Measurements from ENCODE around the gene CXorf65.
A peak's percentile ranks its signal among the peaks of the same experiment; 100 is the strongest.

Gene CXorf65

DNA sequence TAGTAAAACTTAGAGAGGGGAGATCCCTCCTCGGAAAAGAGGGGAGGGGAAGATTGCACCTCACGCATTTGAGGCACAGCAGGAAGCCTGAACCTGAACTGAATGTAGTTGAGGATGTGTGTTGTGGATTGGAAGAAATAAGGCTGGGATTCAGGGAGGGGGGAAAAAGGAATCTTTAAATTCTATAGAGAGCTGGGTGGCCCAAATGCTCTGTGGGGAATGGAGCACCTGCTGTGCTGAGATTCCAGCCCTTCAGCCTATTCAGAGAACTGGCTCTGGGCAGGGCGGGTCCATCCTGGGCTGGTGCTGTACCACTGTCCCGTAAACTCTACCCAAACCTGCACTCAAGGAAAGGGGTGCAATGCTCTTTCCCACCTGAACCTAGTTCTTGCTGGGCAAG, 6.8 kb downstream of the CXorf65 start:
- H3K4me1 Mint-ChIP-seq (ENCODE audit: low read depth in 2 of 2): peaks cover 45 to 53% of the 10 kb centered on the region in 2 donors
- peak overlapping the region in 1 of 2 donors; percentile 25 for H3K4me3 Mint-ChIP-seq

DNA sequence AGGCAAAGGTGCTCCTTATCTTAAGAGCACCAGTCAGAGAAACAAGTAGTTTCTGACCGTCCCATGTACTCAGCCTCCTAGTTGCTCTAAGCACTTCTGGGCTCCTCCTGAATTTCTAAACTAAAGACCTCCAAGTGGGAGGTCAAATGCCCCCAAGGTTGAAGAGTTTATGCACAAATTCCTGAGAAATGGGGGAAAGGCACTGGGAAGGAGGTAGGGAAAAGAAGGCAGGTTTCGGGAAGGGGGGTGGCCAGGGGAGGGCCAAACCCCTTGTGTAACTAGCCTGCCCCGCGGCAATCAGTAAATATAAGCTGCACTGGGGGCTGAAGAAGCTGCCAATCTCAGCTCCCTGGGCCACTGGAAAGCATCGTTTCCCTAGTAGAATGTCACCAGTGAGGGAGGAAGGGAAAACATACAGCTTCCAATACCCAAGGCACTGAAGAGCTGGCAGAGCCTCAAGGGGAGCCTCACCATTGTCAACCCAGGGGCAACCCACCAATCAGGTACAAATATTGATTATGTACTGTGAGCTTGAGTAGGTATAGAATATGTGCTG, 7.5 kb downstream of the CXorf65 start:
- H3K36me3 Mint-ChIP-seq (ENCODE audit: insufficient read depth): peaks cover 38% of the 10 kb centered on the region
- peaks cover 38 to 47% of the 10 kb centered on the region in 2 donors for H3K4me1 Mint-ChIP-seq (ENCODE audit: low read depth in 2 of 2)
- H3K4me3 Mint-ChIP-seq: peak overlapping the region in 1 of 2 donors; percentile 25
- no peaks in the 10 kb centered on the region for H3K9me3 Mint-ChIP-seq
- H3K27ac Mint-ChIP-seq: peak overlapping the region; percentile 68 to 88
- H3K27me3 Mint-ChIP-seq: no peaks in the 10 kb centered on the region
- DNase-seq (no peak), ATAC-seq (replicated peaks) (no peak)

More for the DNA sequence above, 6.8 kb downstream of the CXorf65 start:
- Mint-ChIP-seq H3K9me3 (no peaks in the 10 kb centered on the region), H3K27ac (peak overlapping the region; percentile 68 to 88), H3K36me3 (ENCODE audit: insufficient read depth) (peaks cover 43% of the 10 kb centered on the region), H3K27me3 (no peaks in the 10 kb centered on the region)
- ATAC-seq (replicated peaks): no peak
- no peak for DNase-seq

DNA sequence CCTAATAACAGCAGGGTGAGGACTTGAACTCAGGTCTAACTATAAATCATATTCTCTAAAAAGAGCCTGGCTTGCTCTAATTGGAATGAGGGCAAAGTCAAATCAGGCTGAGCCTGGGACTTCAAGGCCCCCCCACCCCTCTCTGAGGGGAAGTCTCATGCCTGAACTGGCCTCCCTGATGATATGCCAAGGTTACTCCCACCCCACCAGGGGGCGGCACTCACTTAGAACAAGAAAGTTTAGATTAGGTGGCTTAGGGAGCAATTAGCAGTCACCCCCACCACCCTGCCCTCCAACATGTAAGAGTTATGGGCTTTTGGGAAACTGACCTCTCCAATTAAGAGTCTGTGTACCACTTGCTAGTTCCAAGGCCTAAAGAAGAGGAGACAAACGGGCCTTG, 8.2 kb downstream of the CXorf65 start:
- peak; percentile 45 for ATAC-seq (replicated peaks)
- Mint-ChIP-seq H3K9me3 (no peaks in the 10 kb centered on the region), H3K27ac (peak overlapping the region in 1 of 2 donors; percentile 68), H3K4me1 (ENCODE audit: low read depth in 2 of 2) (peaks cover 31 to 43% of the 10 kb centered on the region in 2 donors), H3K4me3 (peak overlapping the region; percentile 40 to 41), H3K36me3 (ENCODE audit: insufficient read depth) (peaks cover 31% of the 10 kb centered on the region), H3K27me3 (no peaks in the 10 kb centered on the region)
- DNase-seq: peak; percentile 67 to 76 (median 74)

GRCh38 chrX:71096760-71097032, 9.8 kb downstream of the CXorf65 start:
- peaks cover 19% of the 10 kb centered on the region for H3K36me3 Mint-ChIP-seq (ENCODE audit: insufficient read depth)
- H3K27me3 Mint-ChIP-seq: no peaks in the 10 kb centered on the region
- peaks cover 21 to 37% of the 10 kb centered on the region in 2 donors for H3K4me1 Mint-ChIP-seq (ENCODE audit: low read depth in 2 of 2)
- peak overlapping the region; percentile 35 to 95 for H3K27ac Mint-ChIP-seq
- ATAC-seq (replicated peaks) (no peak), DNase-seq (no peak)
- H3K9me3 Mint-ChIP-seq: no peaks in the 10 kb centered on the region
- H3K4me3 Mint-ChIP-seq: peak overlapping the region; percentile 93 to 95

DNA sequence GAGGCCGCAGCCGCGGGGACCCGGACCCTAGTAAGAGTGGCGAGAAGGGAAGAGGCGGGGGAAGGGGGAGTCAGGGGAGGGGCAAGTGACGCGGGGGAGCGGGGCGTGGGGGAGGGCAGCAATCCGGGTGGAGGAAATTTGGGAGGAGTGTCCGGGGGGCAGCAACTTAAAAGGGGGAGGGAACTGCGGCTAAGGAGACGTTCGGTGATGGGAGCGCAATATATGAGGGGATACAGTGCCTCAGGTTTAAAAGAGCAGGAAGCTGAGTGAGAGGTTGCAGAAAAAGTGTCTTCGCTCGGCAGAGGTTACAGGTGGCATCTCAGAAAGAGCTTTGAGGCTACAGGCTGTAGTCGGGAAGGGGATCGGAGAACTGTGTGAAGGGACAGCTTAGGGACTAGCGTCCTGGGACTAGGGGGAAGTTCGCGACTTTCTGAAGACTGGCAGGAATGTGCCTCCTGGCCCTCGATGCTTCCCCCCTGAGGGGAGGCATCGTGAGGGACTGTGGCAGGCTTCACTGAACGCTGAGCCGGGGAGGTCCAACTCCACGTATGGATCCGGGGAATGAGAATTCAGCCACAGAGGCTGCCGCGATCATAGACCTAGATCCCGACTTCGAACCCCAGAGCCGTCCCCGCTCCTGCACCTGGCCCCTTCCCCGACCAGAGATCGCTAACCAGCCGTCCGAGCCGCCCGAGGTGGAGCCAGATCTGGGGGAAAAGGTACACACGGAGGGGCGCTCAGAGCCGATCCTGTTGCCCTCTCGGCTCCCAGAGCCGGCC, 10.4 kb downstream of the CXorf65 start:
- peak; percentile 63 for ATAC-seq (replicated peaks)
- no peaks in the 10 kb centered on the region for H3K9me3 Mint-ChIP-seq
- H3K4me3 Mint-ChIP-seq: peak overlapping the region; percentile 93 to 95
- H3K27me3 Mint-ChIP-seq: no peaks in the 10 kb centered on the region
- H3K4me1 Mint-ChIP-seq (ENCODE audit: low read depth in 2 of 2): peaks cover 20 to 32% of the 10 kb centered on the region in 2 donors
- peak overlapping the region; percentile 95 for H3K27ac Mint-ChIP-seq
- H3K36me3 Mint-ChIP-seq (ENCODE audit: insufficient read depth): peaks cover 14% of the 10 kb centered on the region
- peak in 1 of 3 experiments; percentile 53 for DNase-seq

- ATAC-seq (replicated peaks) (peak; percentile 85), DNase-seq (peak; percentile 81 to 83 (median 81))
- Mint-ChIP-seq H3K4me3 (peak within 1 kb of the TSS; percentile 93 to 95), H3K36me3 (ENCODE audit: insufficient read depth) (peaks cover 8% of the 10 kb centered on the region), H3K4me1 (ENCODE audit: low read depth in 2 of 2) (peaks cover 17 to 26% of the 10 kb centered on the region in 2 donors), H3K27me3 (no peaks in the 10 kb centered on the region), H3K9me3 (no peaks in the 10 kb centered on the region), H3K27ac (peak within 1 kb of the TSS; percentile 95)
Measured at GRCh38 chrX:71095555-71095980, 11.0 kb downstream of the CXorf65 start, which contains the start of gene FOXO4. Gene FOXO4 (plus strand): TSS chrX:71095851. CDS start chrX:71096529, 678 bp downstream.

GRCh38 chrX:71095033-71095432, 11.5 kb downstream of the CXorf65 start:
- Mint-ChIP-seq H3K36me3 (ENCODE audit: insufficient read depth) (peaks cover 8% of the 10 kb centered on the region), H3K4me1 (ENCODE audit: low read depth in 2 of 2) (peaks cover 17 to 24% of the 10 kb centered on the region in 2 donors), H3K4me3 (peak overlapping the region; percentile 93 to 95), H3K27ac (peak overlapping the region; percentile 95), H3K27me3 (no peaks in the 10 kb centered on the region), H3K9me3 (no peaks in the 10 kb centered on the region)
- DNase-seq (no peak), ATAC-seq (replicated peaks) (no peak)

GRCh38 chrX:71091263-71091662, 15.3 kb downstream of the CXorf65 start:
- H3K27me3 Mint-ChIP-seq: no peaks in the 10 kb centered on the region

GRCh38 chrX:71085900-71086299, 20.6 kb downstream of the CXorf65 start:
- H3K9me3 Mint-ChIP-seq: no peaks in the 10 kb centered on the region
- DNase-seq: no peak
- H3K4me1 Mint-ChIP-seq (ENCODE audit: low read depth in 2 of 2): no peaks in the 10 kb centered on the region
- ATAC-seq (replicated peaks): no peak
- no peaks in the 10 kb centered on the region for H3K36me3 Mint-ChIP-seq (ENCODE audit: insufficient read depth)
- no peak overlapping the region for H3K4me3 Mint-ChIP-seq
- H3K27me3 Mint-ChIP-seq: no peaks in the 10 kb centered on the region
- no peak overlapping the region for H3K27ac Mint-ChIP-seq

More at GRCh38 chrX:71091263-71091662, 15.3 kb downstream of the CXorf65 start:
- Mint-ChIP-seq H3K4me1 (ENCODE audit: low read depth in 2 of 2) (peaks cover 3 to 11% of the 10 kb centered on the region in 2 donors), H3K36me3 (ENCODE audit: insufficient read depth) (peaks cover 8% of the 10 kb centered on the region), H3K27ac (no peak overlapping the region), H3K9me3 (no peaks in the 10 kb centered on the region), H3K4me3 (no peak overlapping the region)
- no peak for ATAC-seq (replicated peaks)
- no peak for DNase-seq

GRCh38 chrX:71082822-71083221, 23.7 kb downstream of the CXorf65 start:
- ATAC-seq (replicated peaks) (no peak), DNase-seq (no peak)
- Mint-ChIP-seq H3K36me3 (ENCODE audit: insufficient read depth) (no peaks in the 10 kb centered on the region), H3K4me3 (no peak overlapping the region), H3K4me1 (ENCODE audit: low read depth in 2 of 2) (no peaks in the 10 kb centered on the region), H3K9me3 (no peaks in the 10 kb centered on the region), H3K27me3 (no peaks in the 10 kb centered on the region), H3K27ac (no peak overlapping the region)

DNA sequence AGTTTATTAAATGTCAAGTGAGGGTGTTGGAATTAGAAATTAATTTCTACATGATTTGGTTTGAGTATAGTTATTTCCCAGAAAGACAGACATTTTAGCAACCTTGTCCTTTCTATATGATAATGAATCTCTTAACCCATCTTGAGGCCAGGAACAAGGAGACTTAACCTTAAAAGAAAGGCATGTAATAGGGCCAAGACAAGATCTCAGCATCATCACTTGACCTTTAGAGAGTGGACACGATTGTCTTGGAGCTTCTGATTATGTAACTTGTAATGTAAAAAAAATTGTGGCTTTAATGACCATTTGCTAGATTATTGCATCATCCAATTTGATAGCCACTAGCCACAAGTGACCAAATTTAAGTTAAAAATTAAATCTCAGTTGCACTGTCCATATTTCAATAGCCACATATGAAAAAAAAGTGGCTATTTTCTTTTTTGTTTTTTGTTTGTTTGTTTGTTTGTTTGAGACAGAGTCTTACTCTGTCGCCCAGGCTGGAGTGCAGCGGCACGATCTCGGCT, 24.4 kb downstream of the CXorf65 start:
- no peaks in the 10 kb centered on the region for H3K4me1 Mint-ChIP-seq (ENCODE audit: low read depth in 2 of 2)
- ATAC-seq (replicated peaks) (no peak), DNase-seq (no peak)
- no peaks in the 10 kb centered on the region for H3K36me3 Mint-ChIP-seq (ENCODE audit: insufficient read depth)
- H3K27ac Mint-ChIP-seq: no peak overlapping the region
- H3K27me3 Mint-ChIP-seq: no peaks in the 10 kb centered on the region
- no peaks in the 10 kb centered on the region for H3K9me3 Mint-ChIP-seq
- no peak overlapping the region for H3K4me3 Mint-ChIP-seq

- no peaks in the 10 kb centered on the region for H3K4me1 Mint-ChIP-seq (ENCODE audit: low read depth in 2 of 2)
- H3K36me3 Mint-ChIP-seq (ENCODE audit: insufficient read depth): no peaks in the 10 kb centered on the region
- no peaks in the 10 kb centered on the region for H3K9me3 Mint-ChIP-seq
- H3K27ac Mint-ChIP-seq: no peak overlapping the region
- ATAC-seq (replicated peaks): no peak
- DNase-seq: no peak
- H3K4me3 Mint-ChIP-seq: no peak overlapping the region
- no peaks in the 10 kb centered on the region for H3K27me3 Mint-ChIP-seq
Measured at GRCh38 chrX:71081330-71082123, 25.0 kb downstream of the CXorf65 start.

- ATAC-seq (replicated peaks) (no peak), DNase-seq (no peak)
- Mint-ChIP-seq H3K4me1 (ENCODE audit: low read depth in 2 of 2) (peaks cover 9 to 11% of the 10 kb centered on the region in 2 donors), H3K27ac (no peak overlapping the region), H3K4me3 (no peak overlapping the region), H3K27me3 (peaks cover 0 to 6% of the 10 kb centered on the region in 2 donors), H3K36me3 (ENCODE audit: insufficient read depth) (peaks cover 14% of the 10 kb centered on the region), H3K9me3 (no peaks in the 10 kb centered on the region)
Measured at GRCh38 chrX:71070531-71070930, 36.0 kb downstream of the CXorf65 start.
